HCT116 (cell line): Measurements from ENCODE around the gene STBD1. TPM values are rescaled to one million over a fixed set of nuclear protein-coding genes. Genes with fewer than 3 reads are reported as not detected.

Experiments used
- ATAC-seq: fragments of 200-7000 bp; cut with Tn5 transposase; 2 replicates; pipeline ENCODE4 v1.9.1; 2020; ENCODE audit warnings: mild to moderate bottlenecking, moderate library complexity
- BruUV-seq: library from RNA; stranded (reverse); fragments of 400-500 nt; replicated peaks from 2 replicates; lab custom pipeline; 2021; lab: Mats Ljungman, UMichigan
- CTCF ChIA-PET: fragments of 300-600 bp; sonication (Branson Sonifier 250); formaldehyde crosslinking; loops from one replicate; lab custom pipeline; 2021; ENCODE audit warnings: antibody characterized with exemption; lab: Charles Lee
- POLR2A ChIA-PET: fragments of 300-600, 350-600 bp; sonication (Branson Sonifier 250); formaldehyde crosslinking; loops from one replicate; lab custom pipeline; 2021; ENCODE audit warnings: antibody characterized with exemption; lab: Charles Lee
- RAD21 ChIA-PET, 2 experiments: fragments of 300-600 bp; sonication (Branson Sonifier 250); formaldehyde crosslinking; loops; one replicate each; lab custom pipeline; 2023; ENCODE audit warnings: low total read pairs in 2 of 2; ENCODE audit not compliant: uncharacterized antibody in 2 of 2, unreplicated experiment in 2 of 2, low non-redundant PET in 1 of 2; lab: Charles Lee
- DNase-seq: peaks from one replicate; pipeline ENCODE4 v3.0.0-alpha.2; 2010; ENCODE audit warnings: low read depth, low spot score
- H2AFZ ChIP-seq: fragments of 200-600 bp; shearing (Covaris generic), sonication (generic); 2 replicates; pipeline ENCODE4 v1.6.1; 2017; ENCODE audit warnings: low read depth, mixed run types, mixed read lengths, antibody characterized with exemption, low read length; ENCODE audit not compliant: poor library complexity, severe bottlenecking
- H3K27ac ChIP-seq: 2 replicates; pipeline ENCODE4 v1.5.1; 2012; ENCODE audit warnings: low read depth, low read length
- H3K27me3 ChIP-seq: fragments of 200-600 bp; sonication (generic); 2 replicates; pipeline ENCODE4 v1.6.1; 2016; ENCODE audit warnings: mixed run types, low read length, mixed read lengths; ENCODE audit not compliant: insufficient read depth
- H3K36me3 ChIP-seq, 2 experiments: fragments of 200-500 bp in 1 of 2; fragments of 200-600 bp in 1 of 2; sonication (Bioruptor generic) in 1 of 2; sonication (generic) in 1 of 2; 2 replicates each; pipeline versions ENCODE4 v1.5.1 to v1.6.1; 2014 to 2016; ENCODE audit warnings: low read length in 2 of 2, inconsistent platforms in 1 of 2, mixed read lengths in 1 of 2, mixed run types in 1 of 2; ENCODE audit not compliant: insufficient read depth in 2 of 2, control insufficient read depth in 1 of 2
- H3K4me1 ChIP-seq, 2 experiments: fragments of 200-600 bp in 1 of 2; sonication (generic) in 1 of 2; 2 replicates each; pipeline versions ENCODE4 v1.5.1 to v1.6.1; 2012 to 2017; ENCODE audit warnings: low read length in 2 of 2, inconsistent platforms in 1 of 2, mild to moderate bottlenecking in 1 of 2, mixed read lengths in 1 of 2, mixed run types in 1 of 2, moderate library complexity in 1 of 2; ENCODE audit not compliant: insufficient read depth in 2 of 2, control insufficient read depth in 1 of 2
- H3K4me2 ChIP-seq: fragments of 200-600 bp; sonication (generic); 2 replicates; pipeline ENCODE4 v1.6.1; 2017; ENCODE audit warnings: mixed run types, low read length, mixed read lengths
- H3K4me3 ChIP-seq, 2 experiments: fragments of 200-600 bp in 1 of 2; sonication (generic) in 1 of 2; replicated peaks in 1 of 2; 2 replicates each; pipeline ENCODE4 v1.5.1; 2011 to 2016; ENCODE audit warnings: low read length in 2 of 2, control low read depth in 1 of 2, low read depth in 1 of 2, mild to moderate bottlenecking in 1 of 2, mixed read lengths in 1 of 2, mixed run types in 1 of 2
- H3K79me2 ChIP-seq: fragments of 200-600 bp; sonication (generic); 2 replicates; pipeline ENCODE4 v1.6.1; 2017; ENCODE audit warnings: mild to moderate bottlenecking, mixed run types, low read length, moderate library complexity, mixed read lengths; ENCODE audit not compliant: insufficient read depth
- H3K9ac ChIP-seq: fragments of 200-600 bp; sonication (generic); 2 replicates; pipeline ENCODE4 v1.6.1; 2016; ENCODE audit warnings: low read length, mixed read lengths
- H3K9me2 ChIP-seq: fragments of 200-600 bp; sonication (generic), shearing (Covaris generic); 2 replicates; pipeline ENCODE4 v1.6.1; 2017; ENCODE audit warnings: mixed run types, mild to moderate bottlenecking, moderate library complexity; ENCODE audit not compliant: insufficient read depth
- H3K9me3 ChIP-seq, 2 experiments: fragments of 200-500 bp in 1 of 2; fragments of 200-600 bp in 1 of 2; sonication (Bioruptor generic) in 1 of 2; sonication (generic) in 1 of 2; 2 replicates each; pipeline ENCODE4 v1.6.1; 2014 to 2017; ENCODE audit warnings: low read length in 2 of 2, mixed read lengths in 2 of 2, inconsistent platforms in 1 of 2, low read depth in 1 of 2, mild to moderate bottlenecking in 1 of 2, mixed run types in 1 of 2, moderate library complexity in 1 of 2; ENCODE audit not compliant: control insufficient read depth in 1 of 2, insufficient read depth in 1 of 2
- H4K20me1 ChIP-seq: fragments of 200-600 bp; sonication (generic), shearing (Covaris generic); 2 replicates; pipeline ENCODE4 v1.6.1; 2017; ENCODE audit warnings: mixed run types, mild to moderate bottlenecking, moderate library complexity; ENCODE audit not compliant: insufficient read depth
- CEBPB ChIP-seq: IDR thresholded peaks from 2 replicates; pipeline ENCODE4 v1.6.1; 2012; ENCODE audit warnings: low read depth
- EGR1 ChIP-seq: IDR thresholded peaks from 2 replicates; pipeline ENCODE4 v1.6.1; 2012; ENCODE audit warnings: low read depth
- FOSL1 ChIP-seq: IDR thresholded peaks from 2 replicates; pipeline ENCODE4 v1.6.1; 2012; ENCODE audit warnings: low read depth
- RAD21 ChIP-seq: IDR thresholded peaks from 2 replicates; pipeline ENCODE4 v1.6.1; 2012; ENCODE audit warnings: low read depth, mild to moderate bottlenecking
- SRF ChIP-seq: IDR thresholded peaks from 2 replicates; pipeline ENCODE4 v1.6.1; 2012; ENCODE audit warnings: low read depth
- ZFX ChIP-seq: fragments of 450-650 bp; IDR thresholded peaks from 2 replicates; pipeline ENCODE4 v1.6.1; 2017
- intact Hi-C: fragments of 100-400 bp; cut with micrococcal nuclease; formaldehyde crosslinking; loops from 2 replicates; pipeline ENCODE4 v1.10.0; 2022
- total RNA-seq: library from RNA; stranded (reverse); gene quantifications from one replicate; pipeline ENCODE4 v1.2.1, GENCODE V29; 2021; ENCODE audit not compliant: unreplicated experiment
- TF ChIP-seq, protein P1 (sequence below): IDR thresholded peaks from 2 replicates; pipeline ENCODE4 v1.6.1; 2012
- TF ChIP-seq, protein P2 (sequence below), 3 experiments: fragments of 200-600 bp in 1 of 3; sonication (generic) in 1 of 3; IDR thresholded peaks in 2 of 3; conservative IDR thresholded peaks in 1 of 3; 2 replicates each; pipeline ENCODE4 v1.5.1; 2012 to 2017; ENCODE audit warnings: low read depth in 2 of 3, low read length in 2 of 3, antibody characterized with exemption in 1 of 3, borderline replicate concordance in 1 of 3, control low read depth in 1 of 3, mild to moderate bottlenecking in 1 of 3, mixed read lengths in 1 of 3, mixed run types in 1 of 3, moderate library complexity in 1 of 3; ENCODE audit not compliant: insufficient read depth in 1 of 3

STBD1 gene
- total RNA-seq, 1 experiment from 2014 or later = 5.6 TPM

DNA sequence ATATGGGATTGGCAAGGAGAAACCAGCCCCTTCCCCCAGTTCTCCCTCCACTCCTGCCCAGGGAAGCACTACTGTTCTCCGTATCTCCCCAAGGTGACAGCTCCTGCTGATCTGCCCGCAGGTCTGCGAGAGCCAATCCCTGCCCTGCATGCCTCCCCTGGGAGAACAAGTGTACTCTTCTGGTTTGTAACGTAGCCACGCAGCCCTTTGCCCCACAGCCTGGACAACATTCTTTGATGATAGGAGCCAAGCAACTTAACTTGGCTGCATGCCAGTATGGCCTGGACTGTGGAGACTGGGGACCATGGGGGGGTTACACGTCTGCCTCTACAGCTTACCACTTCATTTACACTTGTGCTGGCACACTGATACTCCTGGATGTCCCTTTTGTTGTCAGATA is 2.0 kb downstream of the STBD1 start:
- H2AFZ ChIP-seq = no peak overlapping the region
- ATAC-seq = no peak
- CTCF ChIA-PET = interaction anchor here (3.3 kb wide), 1 partner anchor 69 kb away, joined by 24 read pairs; no protein-coding TSS in a partner anchor
- 0 out of 4 replicates have a peak, but pooled peaks cover 0 to 2% of the 10 kb centered on the region in 2 experiments for H3K36me3 ChIP-seq
- no peak for TF ChIP-seq ZFX
- TF ChIP-seq RAD21 = no peak
- TF ChIP-seq, all 23 proteins: peak for 0
- no TSS peak for BruUV-seq
- Histone ChIP-seq H3K4me3 (no peak overlapping the region), H3K9ac (no peak overlapping the region), H3K4me1 (peaks cover 9 to 22% of the 10 kb centered on the region in 2 experiments; a peak in 3 of 4 replicates), H3K9me2 (no peaks in the 10 kb centered on the region), H3K79me2 (peaks cover 24% of the 10 kb centered on the region), H3K4me2 (no peak overlapping the region), H4K20me1 (no peaks in the 10 kb centered on the region), H3K27me3 (no peaks in the 10 kb centered on the region), H3K27ac (no peak overlapping the region), H3K9me3 (no peaks in the 10 kb centered on the region)
- RAD21 ChIA-PET = no interaction called here
- POLR2A ChIA-PET = no interaction called here
- no peak for DNase-seq
- intact Hi-C loops = no loop called here

DNA sequence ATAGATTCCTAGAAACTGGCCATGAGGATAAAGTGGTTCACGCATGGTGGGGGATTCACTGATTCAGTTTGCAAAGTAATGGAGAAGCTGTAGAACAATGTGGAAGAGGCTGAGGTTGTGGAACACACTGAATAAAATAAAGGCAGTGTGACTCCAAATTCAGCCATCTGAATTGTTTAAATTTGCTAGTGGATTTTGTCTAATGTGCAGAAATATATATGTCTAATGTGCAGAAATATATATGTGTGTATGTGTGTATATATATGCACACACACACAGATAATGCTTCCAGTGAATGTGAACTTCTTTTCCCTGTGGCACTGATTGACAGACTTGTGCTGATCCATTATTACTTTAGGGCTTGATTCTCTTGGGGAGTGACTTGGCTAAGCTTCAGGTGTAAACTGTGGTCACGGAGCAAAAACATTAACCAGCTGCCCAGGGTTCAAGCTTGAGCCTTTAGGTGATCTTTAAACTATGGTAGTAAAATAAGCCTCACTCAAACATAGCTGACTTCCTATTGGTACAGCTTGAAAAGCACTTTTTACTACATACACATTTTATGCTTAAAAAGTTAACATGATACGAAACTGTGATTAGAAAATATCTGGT is 3.5 kb downstream of the STBD1 start:
- ATAC-seq (no peak), DNase-seq (no peak)
- 0 out of 4 replicates have a peak, but pooled peaks cover 0 to 2% of the 10 kb centered on the region in 2 experiments for H3K36me3 ChIP-seq
- CTCF ChIA-PET = no interaction called here
- H3K9ac ChIP-seq = no peak overlapping the region
- H3K4me3 ChIP-seq = no peak overlapping the region
- H4K20me1 ChIP-seq = no peaks in the 10 kb centered on the region
- peaks cover 9 to 20% of the 10 kb centered on the region in 2 experiments; a peak in 3 of 4 replicates for H3K4me1 ChIP-seq
- peaks cover 21% of the 10 kb centered on the region for H3K79me2 ChIP-seq
- TF ChIP-seq, protein P1, sequence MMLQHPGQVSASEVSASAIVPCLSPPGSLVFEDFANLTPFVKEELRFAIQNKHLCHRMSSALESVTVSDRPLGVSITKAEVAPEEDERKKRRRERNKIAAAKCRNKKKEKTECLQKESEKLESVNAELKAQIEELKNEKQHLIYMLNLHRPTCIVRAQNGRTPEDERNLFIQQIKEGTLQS = no peak
- TF ChIP-seq RAD21 (no peak), EGR1 (no peak), ZFX (no peak), CEBPB (no peak), SRF (no peak), FOSL1 (no peak)
- TF ChIP-seq, protein P2, sequence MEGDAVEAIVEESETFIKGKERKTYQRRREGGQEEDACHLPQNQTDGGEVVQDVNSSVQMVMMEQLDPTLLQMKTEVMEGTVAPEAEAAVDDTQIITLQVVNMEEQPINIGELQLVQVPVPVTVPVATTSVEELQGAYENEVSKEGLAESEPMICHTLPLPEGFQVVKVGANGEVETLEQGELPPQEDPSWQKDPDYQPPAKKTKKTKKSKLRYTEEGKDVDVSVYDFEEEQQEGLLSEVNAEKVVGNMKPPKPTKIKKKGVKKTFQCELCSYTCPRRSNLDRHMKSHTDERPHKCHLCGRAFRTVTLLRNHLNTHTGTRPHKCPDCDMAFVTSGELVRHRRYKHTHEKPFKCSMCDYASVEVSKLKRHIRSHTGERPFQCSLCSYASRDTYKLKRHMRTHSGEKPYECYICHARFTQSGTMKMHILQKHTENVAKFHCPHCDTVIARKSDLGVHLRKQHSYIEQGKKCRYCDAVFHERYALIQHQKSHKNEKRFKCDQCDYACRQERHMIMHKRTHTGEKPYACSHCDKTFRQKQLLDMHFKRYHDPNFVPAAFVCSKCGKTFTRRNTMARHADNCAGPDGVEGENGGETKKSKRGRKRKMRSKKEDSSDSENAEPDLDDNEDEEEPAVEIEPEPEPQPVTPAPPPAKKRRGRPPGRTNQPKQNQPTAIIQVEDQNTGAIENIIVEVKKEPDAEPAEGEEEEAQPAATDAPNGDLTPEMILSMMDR (IDR thresholded peaks at IDR 0.05 in 2 of 3, conservative IDR thresholded peaks at IDR 0.05 in 1 of 3; ENCODE audit: borderline replicate concordance in 1 of 3, insufficient read depth in 1 of 3, low read depth in 2 of 3, low read length in 2 of 3) = no peak
- no peak overlapping the region for H2AFZ ChIP-seq
- H3K27ac ChIP-seq = no peak overlapping the region
- POLR2A ChIA-PET = no interaction called here
- no TSS peak for BruUV-seq
- no peaks in the 10 kb centered on the region for H3K27me3 ChIP-seq
- RAD21 ChIA-PET = no interaction called here
- intact Hi-C loops = no loop called here
- H3K4me2 ChIP-seq = no peak overlapping the region
- H3K9me3 ChIP-seq = no peaks in the 10 kb centered on the region
- H3K9me2 ChIP-seq = no peaks in the 10 kb centered on the region
